ENCODE data around the gene BLVRB. TPM values are rescaled to one million over a fixed set of nuclear protein-coding genes. Genes with fewer than 3 reads are reported as not detected.

The BLVRB gene
- polyA plus RNA-seq, 1 donor (not counting 4 experiments of a cell fraction or from before 2014, with no cell fraction given), result 52.5 TPM

DNA sequence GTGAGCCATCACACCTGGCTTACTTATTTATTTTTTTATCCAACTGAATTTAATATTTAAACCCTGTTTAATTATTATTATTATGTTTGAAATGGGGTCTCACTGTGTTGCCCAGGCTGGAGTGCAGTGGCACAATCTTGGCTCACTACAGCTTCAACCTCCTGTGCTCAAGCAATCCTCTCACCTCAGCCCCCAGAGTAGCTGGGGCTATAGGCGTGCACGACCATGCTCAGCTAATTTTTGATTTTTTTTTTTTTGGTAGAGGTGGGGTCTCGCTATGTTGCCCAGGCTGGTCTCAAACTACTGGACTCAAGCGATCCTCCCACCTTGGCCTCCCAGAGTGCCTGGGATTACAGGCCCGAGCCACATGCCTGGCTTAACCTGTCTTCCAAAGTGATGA lies 33.8 kb upstream of the BLVRB start:
- Histone ChIP-seq H3K4me2 (ENCODE audit: control insufficient read depth, extremely low read depth, insufficient read depth, low read depth, low read length) (no peak overlapping the region), H3K9me1 (ENCODE audit: control insufficient read depth, extremely low read depth, insufficient read depth, low read length) (no peaks in the 10 kb centered on the region), H3K79me2 (ENCODE audit: control insufficient read depth, insufficient read depth, low read length) (no peaks in the 10 kb centered on the region), H3K9ac (ENCODE audit: control insufficient read depth, extremely low read depth, insufficient read depth, low read length) (no peak overlapping the region), H3K4me1 (ENCODE audit: control insufficient read depth, extremely low read depth, insufficient read depth, low read length) (no peaks in the 10 kb centered on the region), H3K27me3 (ENCODE audit: control insufficient read depth, extremely low read depth, insufficient read depth, low read length) (no peaks in the 10 kb centered on the region), H3K36me3 (ENCODE audit: control insufficient read depth in 2 of 2, extremely low read depth in 1 of 2, insufficient read depth in 2 of 2, low read length in 2 of 2) (no peaks in the 10 kb centered on the region), H2AFZ (ENCODE audit: control insufficient read depth, low read length) (no peak overlapping the region), H3K27ac (ENCODE audit: control insufficient read depth, insufficient read depth, low read length) (no peak overlapping the region), H3K9me3 (ENCODE audit: control insufficient read depth, low read depth, low read length) (no peaks in the 10 kb centered on the region), H3K4me3 (ENCODE audit: control insufficient read depth in 2 of 3, extremely low read depth in 1 of 3, insufficient read depth in 2 of 3, low read depth in 1 of 3, low read length in 3 of 3) (no peak overlapping the region), H4K20me1 (ENCODE audit: control insufficient read depth, extremely low read depth, insufficient read depth, low read length) (no peaks in the 10 kb centered on the region)
- dilution Hi-C loops (cut with MboI; ENCODE audit: extremely low pct_ligation_motif_present, low sequenced_read_pairs), result no loop called here
- DNase-seq (ENCODE audit: low read depth, low spot score), result no peak
- TF ChIP-seq EZH2 (IDR thresholded peaks at IDR 0.05; ENCODE audit: low read length), result no peak
- TF ChIP-seq, protein P1, sequence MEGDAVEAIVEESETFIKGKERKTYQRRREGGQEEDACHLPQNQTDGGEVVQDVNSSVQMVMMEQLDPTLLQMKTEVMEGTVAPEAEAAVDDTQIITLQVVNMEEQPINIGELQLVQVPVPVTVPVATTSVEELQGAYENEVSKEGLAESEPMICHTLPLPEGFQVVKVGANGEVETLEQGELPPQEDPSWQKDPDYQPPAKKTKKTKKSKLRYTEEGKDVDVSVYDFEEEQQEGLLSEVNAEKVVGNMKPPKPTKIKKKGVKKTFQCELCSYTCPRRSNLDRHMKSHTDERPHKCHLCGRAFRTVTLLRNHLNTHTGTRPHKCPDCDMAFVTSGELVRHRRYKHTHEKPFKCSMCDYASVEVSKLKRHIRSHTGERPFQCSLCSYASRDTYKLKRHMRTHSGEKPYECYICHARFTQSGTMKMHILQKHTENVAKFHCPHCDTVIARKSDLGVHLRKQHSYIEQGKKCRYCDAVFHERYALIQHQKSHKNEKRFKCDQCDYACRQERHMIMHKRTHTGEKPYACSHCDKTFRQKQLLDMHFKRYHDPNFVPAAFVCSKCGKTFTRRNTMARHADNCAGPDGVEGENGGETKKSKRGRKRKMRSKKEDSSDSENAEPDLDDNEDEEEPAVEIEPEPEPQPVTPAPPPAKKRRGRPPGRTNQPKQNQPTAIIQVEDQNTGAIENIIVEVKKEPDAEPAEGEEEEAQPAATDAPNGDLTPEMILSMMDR (optimal IDR thresholded peaks at IDR 0.05 in 1 of 3, IDR thresholded peaks at IDR 0.05 in 1 of 3, conservative IDR thresholded peaks at IDR 0.05 in 1 of 3; ENCODE audit: extremely low read depth in 1 of 3, insufficient read depth in 2 of 3, low read length in 3 of 3), result no peak
- no peak for FAIRE-seq

DNA sequence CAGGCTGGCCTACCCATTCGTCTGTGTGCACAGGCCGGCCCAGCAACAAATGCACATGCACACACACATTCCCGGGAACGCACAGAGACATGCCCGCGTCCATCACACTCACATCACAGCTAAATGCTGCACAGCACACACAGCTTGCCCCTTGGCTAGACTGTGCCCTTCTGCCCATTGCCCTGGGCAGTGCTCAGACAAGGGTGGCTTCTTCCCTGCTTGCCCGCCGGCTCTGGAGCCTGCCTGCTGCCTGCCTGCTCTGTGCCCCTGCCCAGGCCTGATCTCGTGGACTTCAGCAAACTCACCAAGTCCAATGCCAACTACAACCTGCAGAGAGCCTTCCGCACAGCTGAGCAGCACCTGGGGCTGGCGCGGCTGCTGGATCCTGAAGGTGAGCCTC lies 31.7 kb upstream of the BLVRB start:
- Histone ChIP-seq H3K4me3 (ENCODE audit: control insufficient read depth in 2 of 3, extremely low read depth in 1 of 3, insufficient read depth in 2 of 3, low read depth in 1 of 3, low read length in 3 of 3) (no peak overlapping the region), H3K4me1 (ENCODE audit: control insufficient read depth, extremely low read depth, insufficient read depth, low read length) (no peaks in the 10 kb centered on the region), H3K36me3 (ENCODE audit: control insufficient read depth in 2 of 2, extremely low read depth in 1 of 2, insufficient read depth in 2 of 2, low read length in 2 of 2) (no peaks in the 10 kb centered on the region), H3K27ac (ENCODE audit: control insufficient read depth, insufficient read depth, low read length) (no peak overlapping the region), H3K9me1 (ENCODE audit: control insufficient read depth, extremely low read depth, insufficient read depth, low read length) (no peaks in the 10 kb centered on the region), H3K9ac (ENCODE audit: control insufficient read depth, extremely low read depth, insufficient read depth, low read length) (no peak overlapping the region), H2AFZ (ENCODE audit: control insufficient read depth, low read length) (no peak overlapping the region), H3K4me2 (ENCODE audit: control insufficient read depth, extremely low read depth, insufficient read depth, low read depth, low read length) (no peak overlapping the region), H4K20me1 (ENCODE audit: control insufficient read depth, extremely low read depth, insufficient read depth, low read length) (no peaks in the 10 kb centered on the region), H3K9me3 (ENCODE audit: control insufficient read depth, low read depth, low read length) (no peaks in the 10 kb centered on the region), H3K27me3 (ENCODE audit: control insufficient read depth, extremely low read depth, insufficient read depth, low read length) (no peaks in the 10 kb centered on the region), H3K79me2 (ENCODE audit: control insufficient read depth, insufficient read depth, low read length) (no peaks in the 10 kb centered on the region)
- FAIRE-seq (no peak), DNase-seq (ENCODE audit: low read depth, low spot score) (no peak)
- no peak for TF ChIP-seq EZH2 (IDR thresholded peaks at IDR 0.05; ENCODE audit: low read length)
- TF ChIP-seq, protein P1 (optimal IDR thresholded peaks at IDR 0.05 in 1 of 3, IDR thresholded peaks at IDR 0.05 in 1 of 3, conservative IDR thresholded peaks at IDR 0.05 in 1 of 3; ENCODE audit: extremely low read depth in 1 of 3, insufficient read depth in 2 of 3, low read length in 3 of 3), result no peak
- dilution Hi-C loops (cut with MboI; ENCODE audit: extremely low pct_ligation_motif_present, low sequenced_read_pairs), result no loop called here
